NCI-H345 (cell line): ENCODE results near the gene LRRC19.

Source experiments
- DNase-seq: peaks from one replicate; lab custom pipeline; 2025; lab: John Stamatoyannopoulos, UW

LRRC19 gene

GRCh38 chr9:27005491-27005890 lies at the start of gene LRRC19:
Gene LRRC19, minus strand, starts transcription at chr9:27005672. Its CDS starts 5,978 bp downstream, at chr9:26999694.
- no peak for DNase-seq

GRCh38 chr9:27054841-27055240 lies 49.4 kb upstream of the LRRC19 start:
- DNase-seq = no peak

- DNase-seq = no peak
These were observed 48.7 kb upstream of the LRRC19 start for GRCh38 chr9:27054125-27054524.

GRCh38 chr9:27053369-27054022 lies 48.0 kb upstream of the LRRC19 start:
- DNase-seq = no peak

GRCh38 chr9:27047136-27047535 lies 41.7 kb upstream of the LRRC19 start:
- DNase-seq = no peak

- no peak for DNase-seq
These were observed 37.7 kb upstream of the LRRC19 start for GRCh38 chr9:27043176-27043575.

GRCh38 chr9:27042476-27042875 lies 37.0 kb upstream of the LRRC19 start:
- DNase-seq = no peak

- DNase-seq = no peak
These were observed 36.3 kb upstream of the LRRC19 start for GRCh38 chr9:27041746-27042145.

GRCh38 chr9:27037499-27037898 lies 32.0 kb upstream of the LRRC19 start:
- no peak for DNase-seq

GRCh38 chr9:27033815-27034403 lies 28.4 kb upstream of the LRRC19 start:
- peak; percentile 12 for DNase-seq

- no peak for DNase-seq
These were observed 23.7 kb upstream of the LRRC19 start for GRCh38 chr9:27029186-27029585.

- DNase-seq = no peak
These were observed 17.4 kb upstream of the LRRC19 start for GRCh38 chr9:27022920-27023319.

GRCh38 chr9:27019589-27019988 lies 14.1 kb upstream of the LRRC19 start:
- no peak for DNase-seq

GRCh38 chr9:27003426-27004077 lies 1.9 kb downstream of the LRRC19 start:
- DNase-seq = no peak

GRCh38 chr9:26995810-26996209 lies 9.7 kb downstream of the LRRC19 start:
- no peak for DNase-seq

GRCh38 chr9:26983340-26983739 lies 22.1 kb downstream of the LRRC19 start:
- DNase-seq = no peak

- DNase-seq = peak; percentile 28
These were observed 29.5 kb downstream of the LRRC19 start for GRCh38 chr9:26975728-26976707.

- DNase-seq = no peak
These were observed 30.5 kb downstream of the LRRC19 start for GRCh38 chr9:26974927-26975326.

GRCh38 chr9:26973989-26974388 lies 31.5 kb downstream of the LRRC19 start:
- DNase-seq = no peak

- no peak for DNase-seq
These were observed 33.8 kb downstream of the LRRC19 start for GRCh38 chr9:26971721-26972120.

- DNase-seq = no peak
These were observed 48.6 kb downstream of the LRRC19 start for GRCh38 chr9:26956860-26957233.
